H1 (cell line): ENCODE measurements around the gene ZNF550. TPM values are rescaled to one million over a fixed set of nuclear protein-coding genes. Genes with fewer than 3 reads are reported as not detected.

Source experiments
- CTCF ChIA-PET: fragments of 300-600 bp; sonication (Branson Sonifier 250); formaldehyde crosslinking; loops from one replicate; lab custom pipeline; 2021; ENCODE audit not compliant: partially characterized antibody; lab: Charles Lee
- POLR2A ChIA-PET: fragments of 300-600 bp; sonication (Branson Sonifier 250); formaldehyde crosslinking; loops from one replicate; lab custom pipeline; 2021; ENCODE audit warnings: inconsistent platforms; ENCODE audit not compliant: partially characterized antibody; lab: Charles Lee
- DNase-seq, 2 experiments: peaks; one replicate each; pipeline versions ENCODE4 v3.0.0 to v3.0.0-alpha.2; 2010 to 2022; ENCODE audit warnings: low spot score in 2 of 2, low read depth in 1 of 2, mixed read lengths in 1 of 2
- FAIRE-seq: peaks from 2 replicates; lab custom pipeline; 2011; peaks lifted over from hg19 to GRCh38; lab: Jason Lieb, UNC
- H2AFZ ChIP-seq: 2 replicates; pipeline ENCODE4 v1.8.1; 2012; ENCODE audit warnings: low read length, inconsistent platforms
- H2AK5ac ChIP-seq: 2 replicates; pipeline ENCODE4 v1.6.1; 2013; ENCODE audit warnings: low read depth, low read length
- H2BK120ac ChIP-seq: replicated peaks from 2 replicates; pipeline ENCODE3; 2013; ENCODE audit warnings: low read depth, low read length, inconsistent platforms
- H2BK12ac ChIP-seq: 2 replicates; pipeline ENCODE4 v1.6.1; 2013; ENCODE audit warnings: low read depth, low read length
- H2BK15ac ChIP-seq: 2 replicates; pipeline ENCODE4 v1.6.1; 2013; ENCODE audit warnings: low read length
- H2BK20ac ChIP-seq: 2 replicates; pipeline ENCODE4 v1.6.1; 2013; ENCODE audit warnings: low read length
- H2BK5ac ChIP-seq: 2 replicates; pipeline ENCODE4 v1.6.1; 2013; ENCODE audit warnings: low read depth, low read length
- H3K14ac ChIP-seq: 2 replicates; pipeline ENCODE4 v1.6.1; 2013; ENCODE audit warnings: inconsistent platforms; ENCODE audit not compliant: insufficient read length
- H3K18ac ChIP-seq: 2 replicates; pipeline ENCODE4 v1.6.1; 2013; ENCODE audit warnings: low read length; ENCODE audit errors: extremely low read depth
- H3K23ac ChIP-seq: 2 replicates; pipeline ENCODE4 v1.6.1; 2013; ENCODE audit warnings: inconsistent platforms; ENCODE audit not compliant: insufficient read length
- H3K23me2 ChIP-seq: 2 replicates; pipeline ENCODE4 v1.6.1; 2013; ENCODE audit warnings: low read depth, low read length
- H3K27ac ChIP-seq: 2 replicates; pipeline ENCODE4 v1.6.1; 2011; ENCODE audit warnings: low read depth, low read length, inconsistent platforms
- H3K27me3 ChIP-seq, 4 experiments: replicated peaks in 1 of 4; 1 replicate in 1 of 4; 2 replicates in 3 of 4; pipeline versions ENCODE4 v1.6.1 to v1.8.1; 2011 to 2013; ENCODE audit warnings: low read length in 3 of 4, mild to moderate bottlenecking in 3 of 4, inconsistent platforms in 2 of 4, mixed read lengths in 2 of 4, moderate library complexity in 1 of 4; ENCODE audit not compliant: control insufficient read depth in 3 of 4, insufficient read depth in 3 of 4; ENCODE audit errors: extremely low read depth in 1 of 4
- H3K36me3 ChIP-seq, 4 experiments: 2 replicates each; pipeline versions ENCODE4 v1.6.1 to v1.8.1; 2011 to 2013; ENCODE audit warnings: mild to moderate bottlenecking in 4 of 4, low read length in 3 of 4, moderate library complexity in 2 of 4, control low read depth in 1 of 4, inconsistent platforms in 1 of 4; ENCODE audit not compliant: insufficient read depth in 4 of 4, control insufficient read depth in 2 of 4
- H3K4ac ChIP-seq: replicated peaks from 2 replicates; pipeline ENCODE3; 2013; ENCODE audit warnings: low read length, low read depth, mixed read lengths, inconsistent platforms; ENCODE audit not compliant: insufficient read length
- H3K4me1 ChIP-seq, 4 experiments: replicated peaks in 1 of 4; 1 replicate in 1 of 4; 2 replicates in 3 of 4; pipeline versions ENCODE4 v1.6.1 to v1.8.1; 2011 to 2013; ENCODE audit warnings: low read length in 3 of 4, inconsistent platforms in 2 of 4, mixed read lengths in 1 of 4; ENCODE audit not compliant: insufficient read depth in 4 of 4, control insufficient read depth in 3 of 4
- H3K4me2 ChIP-seq, 2 experiments: 2 replicates each; pipeline versions ENCODE4 v1.6.1 to v1.8.1; 2011 to 2013; ENCODE audit warnings: low read depth in 2 of 2, low read length in 2 of 2, control low read depth in 1 of 2, inconsistent platforms in 1 of 2, mild to moderate bottlenecking in 1 of 2; ENCODE audit not compliant: insufficient read depth in 1 of 2
- H3K4me3 ChIP-seq, 4 experiments: fragments of 200-600, 300-600 bp in 1 of 4; sonication (generic), shearing (Covaris generic), sonication (Bioruptor Twin) in 1 of 4; 2 replicates each; pipeline versions ENCODE4 v1.5.1 to v1.8.1; 2011 to 2016; ENCODE audit warnings: low read length in 4 of 4, low read depth in 3 of 4, control low read depth in 2 of 4, inconsistent platforms in 2 of 4, mild to moderate bottlenecking in 2 of 4, mixed read lengths in 1 of 4, moderate library complexity in 1 of 4; ENCODE audit not compliant: insufficient read depth in 2 of 4; ENCODE audit errors: extremely low read depth in 1 of 4
- H3K56ac ChIP-seq: replicated peaks from 2 replicates; pipeline ENCODE3; 2013; ENCODE audit warnings: low read depth, mild to moderate bottlenecking, mixed read lengths, low read length, inconsistent platforms; ENCODE audit not compliant: insufficient read length
- H3K79me1 ChIP-seq: 2 replicates; pipeline ENCODE4 v1.6.1; 2013; ENCODE audit warnings: low read depth, low read length, control low read depth
- H3K79me2 ChIP-seq, 2 experiments: 2 replicates each; pipeline versions ENCODE4 v1.6.1 to v1.8.1; 2012 to 2013; ENCODE audit warnings: low read length in 2 of 2, mild to moderate bottlenecking in 2 of 2, inconsistent platforms in 1 of 2; ENCODE audit not compliant: insufficient read depth in 2 of 2, control insufficient read depth in 1 of 2
- H3K9ac ChIP-seq, 4 experiments: replicated peaks in 1 of 4; 1 replicate in 1 of 4; 2 replicates in 3 of 4; pipeline versions ENCODE4 v1.6.1 to v1.8.1; 2011 to 2013; ENCODE audit warnings: low read depth in 3 of 4, low read length in 3 of 4, control low read depth in 2 of 4, mild to moderate bottlenecking in 2 of 4, moderate library complexity in 2 of 4, inconsistent platforms in 1 of 4; ENCODE audit errors: extremely low read depth in 1 of 4
- H3K9me3 ChIP-seq, 2 experiments: 2 replicates each; pipeline versions ENCODE4 v1.6.1 to v1.8.1; 2012 to 2013; ENCODE audit warnings: mild to moderate bottlenecking in 2 of 2, moderate library complexity in 2 of 2, control low read depth in 1 of 2, inconsistent platforms in 1 of 2, low read depth in 1 of 2, low read length in 1 of 2, mixed read lengths in 1 of 2; ENCODE audit not compliant: insufficient read depth in 2 of 2
- H4K20me1 ChIP-seq, 2 experiments: replicated peaks in 1 of 2; 2 replicates each; pipeline versions ENCODE3 to v1.8.1; 2011 to 2013; ENCODE audit warnings: inconsistent platforms in 2 of 2, low read length in 2 of 2, mild to moderate bottlenecking in 1 of 2; ENCODE audit not compliant: insufficient read depth in 2 of 2, control insufficient read depth in 1 of 2
- H4K5ac ChIP-seq: 2 replicates; pipeline ENCODE4 v1.6.1; 2013; ENCODE audit warnings: low read length, low read depth, mixed read lengths, inconsistent platforms; ENCODE audit not compliant: insufficient read length
- H4K8ac ChIP-seq: 2 replicates; pipeline ENCODE4 v1.8.0; 2013; ENCODE audit warnings: mild to moderate bottlenecking, moderate library complexity, low read length, inconsistent platforms; ENCODE audit not compliant: insufficient read depth; ENCODE audit errors: extremely low read depth
- H4K91ac ChIP-seq: replicated peaks from 2 replicates; pipeline ENCODE3; 2013; ENCODE audit warnings: low read length, mixed read lengths, inconsistent platforms; ENCODE audit not compliant: insufficient read length
- ASH2L ChIP-seq: fragments of 200-600, 300-600 bp; sonication (generic); IDR thresholded peaks from one replicate; pipeline ENCODE4 v1.7.1; 2017; ENCODE audit warnings: low read length
- BACH1 ChIP-seq: IDR thresholded peaks from 2 replicates; pipeline ENCODE4 v1.6.1; 2012; ENCODE audit warnings: low read length, improper control_type of control experiment
- CBX8 ChIP-seq: fragments of 300-800, 300-1000 bp; sonication (generic); IDR thresholded peaks from 2 replicates; pipeline ENCODE4 v1.7.1; 2016; ENCODE audit warnings: low read depth, low read length, borderline replicate concordance
- CEBPB ChIP-seq: IDR thresholded peaks from 2 replicates; pipeline ENCODE4 v1.6.1; 2012; ENCODE audit warnings: low read depth, low read length
- EZH2 ChIP-seq: fragments of 200-600 bp; sonication (generic); IDR thresholded peaks from 2 replicates; pipeline ENCODE4 v1.7.1; 2012; ENCODE audit warnings: low read depth, mild to moderate bottlenecking, moderate library complexity, low read length, inconsistent platforms; ENCODE audit not compliant: severe bottlenecking
- KDM4A ChIP-seq: IDR thresholded peaks from one replicate; pipeline ENCODE4 v1.7.1; 2012; ENCODE audit warnings: low read depth, mild to moderate bottlenecking, moderate library complexity, low read length, inconsistent platforms; ENCODE audit not compliant: severe bottlenecking
- NANOG ChIP-seq: IDR thresholded peaks from 2 replicates; pipeline ENCODE4 v1.6.1; 2011; ENCODE audit warnings: low read length, low read depth, mild to moderate bottlenecking, inconsistent platforms; ENCODE audit not compliant: insufficient read depth, poor library complexity, severe bottlenecking
- POLR2A ChIP-seq, 2 experiments: IDR thresholded peaks; 1 replicate in 1 of 2; 2 replicates in 1 of 2; pipeline ENCODE4 v1.6.1; 2011; ENCODE audit warnings: low read depth in 2 of 2, low read length in 2 of 2, mild to moderate bottlenecking in 2 of 2; ENCODE audit errors: control extremely low read depth in 1 of 2
- SIN3A ChIP-seq, 2 experiments: IDR thresholded peaks in 1 of 2; conservative IDR thresholded peaks in 1 of 2; 2 replicates each; pipeline ENCODE4 v1.6.1; 2011 to 2012; ENCODE audit warnings: low read length in 2 of 2, improper control_type of control experiment in 1 of 2, low read depth in 1 of 2, mild to moderate bottlenecking in 1 of 2
- TBP ChIP-seq: IDR thresholded peaks from 2 replicates; pipeline ENCODE4 v1.6.1; 2011; ENCODE audit warnings: low read depth, low read length, improper control_type of control experiment
- WGBS, 2 experiments: shearing (Covaris generic) in 1 of 2; methylation state at CpG; one replicate each; pipeline versions ENCODE4 v1.1.6 to v1.1.7; 2013 to 2015; ENCODE audit warnings: low lambda C conversion rate in 2 of 2, mixed read lengths in 2 of 2, inconsistent platforms in 1 of 2, low coverage in 1 of 2, missing lambda C conversion rate in 1 of 2; ENCODE audit not compliant: insufficient replicate concordance in 2 of 2, insufficient coverage in 1 of 2, insufficient read length in 1 of 2; ENCODE audit errors: extremely low coverage in 1 of 2, missing lambda C conversion rate in 1 of 2; 5-methylcytosine and 5-hydroxymethylcytosine counted together
- polyA plus RNA-seq, 7 experiments: library from polyadenylated mRNA; depleted of rRNA in 3 of 7; stranded (reverse) in 5 of 7; unstranded in 2 of 7; fragments of >200 nt in 5 of 7; fragments of 200-250 nt in 2 of 7; gene quantifications; 1 replicate in 5 of 7; 2 replicates in 1 of 7; 4 replicates in 1 of 7; pipeline versions ENCODE4 v1.2.1 to v1.2.3, GENCODE V29; 2011 to 2013; ENCODE audit warnings: missing spikeins in 2 of 7, mixed read lengths in 2 of 7
- total RNA-seq: library from RNA; stranded (reverse); fragmentation: NEBNext Ultra II Directional; extraction: Animal tissue kit (Norgen Biotek cat#: 25700); gene quantifications from 2 replicates; pipeline ENCODE4 v1.2.1, GENCODE V29; 2021
- TF ChIP-seq, protein P1 (sequence below): IDR thresholded peaks from 2 replicates; pipeline ENCODE4 v1.6.1; 2011; ENCODE audit warnings: low read length, improper control_type of control experiment
- TF ChIP-seq, protein P2 (sequence below): IDR thresholded peaks from 2 replicates; pipeline ENCODE4 v1.6.1; 2012; ENCODE audit warnings: inconsistent platforms

Gene ZNF550
- total and polyA plus RNA-seq, 2 of the 8 experiments (the other 6 are each of a cell fraction or from before 2014, with no cell fraction given), result 4.5 to 10.7 TPM

DNA sequence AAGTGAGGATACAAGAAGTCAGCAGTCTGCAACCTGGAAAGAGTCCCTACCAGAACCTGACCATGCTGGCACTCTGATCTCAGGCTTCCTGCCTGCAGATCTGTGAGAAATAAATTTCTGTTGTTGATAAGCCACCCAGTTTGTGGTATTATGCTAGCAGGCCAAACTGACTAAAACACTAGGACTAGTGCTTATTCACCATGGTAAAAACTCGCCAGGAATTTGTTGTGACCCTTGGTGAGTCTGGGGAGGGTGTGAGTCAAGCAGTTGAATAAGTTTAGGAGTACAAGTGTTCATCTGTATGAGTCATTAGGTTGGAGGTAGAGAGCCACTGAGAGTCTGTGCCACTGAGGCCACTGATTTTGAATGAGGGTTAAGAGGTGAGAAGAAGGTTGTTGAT lies 27.9 kb upstream of the ZNF550 start:
- Histone ChIP-seq H4K5ac (no peak overlapping the region), H3K56ac (no peak overlapping the region), H2AFZ (no peak overlapping the region), H3K9ac (no peak overlapping the region), H3K4me3 (no peak overlapping the region), H4K91ac (no peak overlapping the region), H3K79me2 (peaks cover 11 to 40% of the 10 kb centered on the region in 2 experiments), H3K23ac (no peak overlapping the region), H2BK120ac (no peak overlapping the region), H3K18ac (no peak overlapping the region), H3K36me3 (peaks cover 31 to 68% (median 56%) of the 10 kb centered on the region in 4 experiments), H2BK5ac (no peak overlapping the region), H2BK12ac (no peak overlapping the region), H3K4ac (no peak overlapping the region), H3K27ac (no peak overlapping the region), H4K8ac (no peak overlapping the region), H3K27me3 (peaks cover 0 to 5% (median 2%) of the 10 kb centered on the region in 4 experiments; a peak in 2 of 7 replicates), H3K14ac (no peak overlapping the region), H2AK5ac (no peak overlapping the region), H3K4me2 (no peak overlapping the region), H2BK20ac (no peak overlapping the region), H3K9me3 (peaks cover 54 to 56% of the 10 kb centered on the region in 2 experiments), H4K20me1 (no peaks in the 10 kb centered on the region), H3K23me2 (peaks cover 12% of the 10 kb centered on the region; the same call in 1 of the 2 replicates), H2BK15ac (no peak overlapping the region), H3K79me1 (peaks cover 19% of the 10 kb centered on the region), H3K4me1 (peaks cover 4 to 13% (median 8%) of the 10 kb centered on the region in 4 experiments; a peak in 6 of 7 replicates)
- 89% methylated on average over 1 of the region's 1 CpG; no CpG with 5 or more reads in 1 of the 2 experiments for WGBS, 2 experiments
- DNase-seq, result no peak
- ChIA-PET CTCF (no interaction called here), POLR2A (no interaction called here)
- no peak for FAIRE-seq
- TF ChIP-seq CBX8 (no peak), TBP (no peak), SIN3A (conservative IDR thresholded peaks at IDR 0.05 in 1 of 2, IDR thresholded peaks at IDR 0.05 in 1 of 2; ENCODE audit: low read depth in 1 of 2, low read length in 2 of 2) (no peak), EZH2 (no peak), BACH1 (no peak), CEBPB (no peak), NANOG (no peak), POLR2A (IDR thresholded peaks at IDR 0.05; ENCODE audit: control extremely low read depth in 1 of 2, low read depth in 2 of 2, low read length in 2 of 2) (no peak), ASH2L (no peak), KDM4A (no peak)
- TF ChIP-seq, protein P1, sequence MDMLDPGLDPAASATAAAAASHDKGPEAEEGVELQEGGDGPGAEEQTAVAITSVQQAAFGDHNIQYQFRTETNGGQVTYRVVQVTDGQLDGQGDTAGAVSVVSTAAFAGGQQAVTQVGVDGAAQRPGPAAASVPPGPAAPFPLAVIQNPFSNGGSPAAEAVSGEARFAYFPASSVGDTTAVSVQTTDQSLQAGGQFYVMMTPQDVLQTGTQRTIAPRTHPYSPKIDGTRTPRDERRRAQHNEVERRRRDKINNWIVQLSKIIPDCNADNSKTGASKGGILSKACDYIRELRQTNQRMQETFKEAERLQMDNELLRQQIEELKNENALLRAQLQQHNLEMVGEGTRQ, result no peak
- TF ChIP-seq, protein P2, sequence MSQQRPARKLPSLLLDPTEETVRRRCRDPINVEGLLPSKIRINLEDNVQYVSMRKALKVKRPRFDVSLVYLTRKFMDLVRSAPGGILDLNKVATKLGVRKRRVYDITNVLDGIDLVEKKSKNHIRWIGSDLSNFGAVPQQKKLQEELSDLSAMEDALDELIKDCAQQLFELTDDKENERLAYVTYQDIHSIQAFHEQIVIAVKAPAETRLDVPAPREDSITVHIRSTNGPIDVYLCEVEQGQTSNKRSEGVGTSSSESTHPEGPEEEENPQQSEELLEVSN, result no peak
